DMS153 (cell line): ENCODE measurements around the gene EDC3.

Source experiments
- DNase-seq: peaks from one replicate; lab custom pipeline; 2025; lab: John Stamatoyannopoulos, UW

The EDC3 gene

GRCh38 chr15:74624020-74624602 lies 71.7 kb downstream of the EDC3 start:
- no peak for DNase-seq

- no peak for DNase-seq
Measured at GRCh38 chr15:74622758-74623157, 73.1 kb downstream of the EDC3 start.

- no peak for DNase-seq
Measured at GRCh38 chr15:74621936-74622335, 73.9 kb downstream of the EDC3 start.

- no peak for DNase-seq
Measured at GRCh38 chr15:74621546-74621920, 74.3 kb downstream of the EDC3 start.

GRCh38 chr15:74620636-74621545 lies 74.9 kb downstream of the EDC3 start:
- no peak for DNase-seq

- DNase-seq: no peak
Measured at GRCh38 chr15:74619916-74620635, 75.7 kb downstream of the EDC3 start.

- no peak for DNase-seq
Measured at GRCh38 chr15:74618841-74619596, 76.8 kb downstream of the EDC3 start.

- DNase-seq: no peak
Measured at GRCh38 chr15:74616996-74617395, 78.8 kb downstream of the EDC3 start.

- DNase-seq: no peak
Measured at GRCh38 chr15:74616366-74616939, 79.4 kb downstream of the EDC3 start.

- DNase-seq: peak; percentile 79
Measured at GRCh38 chr15:74615508-74616365, 80.1 kb downstream of the EDC3 start, which contains the start of gene CLK3. CLK3 (plus strand) TSS chr15:74615836; CDS start chr15:74619197, 3,361 bp downstream.

GRCh38 chr15:74614744-74615507 lies 80.9 kb downstream of the EDC3 start:
- DNase-seq: no peak

GRCh38 chr15:74613953-74614743 lies 81.7 kb downstream of the EDC3 start:
- no peak for DNase-seq

GRCh38 chr15:74613089-74613952 lies 82.5 kb downstream of the EDC3 start:
- no peak for DNase-seq

GRCh38 chr15:74612677-74613076 lies 83.1 kb downstream of the EDC3 start:
- DNase-seq: no peak

- no peak for DNase-seq
Measured at GRCh38 chr15:74611834-74612233, 84.0 kb downstream of the EDC3 start.

- DNase-seq: no peak
Measured at GRCh38 chr15:74611341-74611740, 84.5 kb downstream of the EDC3 start.

GRCh38 chr15:74610302-74610951 lies 85.4 kb downstream of the EDC3 start:
- DNase-seq: no peak

- DNase-seq: no peak
Measured at GRCh38 chr15:74609938-74610301, 85.9 kb downstream of the EDC3 start.
